Coronary artery (tissue), 2 donors: ENCODE measurements around the gene AMOTL2.
A peak's percentile ranks its signal among the peaks of the same experiment; 100 is the strongest.

Experiments
- DNase-seq: peaks from one replicate; pipeline ENCODE4 v3.0.0-alpha.2; 2017; ENCODE audit warnings: low spot score
- H3K27ac ChIP-seq, 2 donors: fragments of 200-600 bp; sonication (generic); one replicate each; pipeline ENCODE4 v1.5.1; 2016 to 2019
- H3K4me3 ChIP-seq: fragments of 200-600 bp; sonication (generic); 2 replicates; pipeline ENCODE4 v1.5.1; 2016; ENCODE audit warnings: mild to moderate bottlenecking, moderate library complexity
- TF ChIP-seq, protein P1 (sequence below): fragments of 200-600 bp; sonication (generic); IDR thresholded peaks from one replicate; pipeline ENCODE4 v1.5.1; 2019; ENCODE audit warnings: antibody characterized with exemption

The AMOTL2 gene

GRCh38 chr3:134376385-134376765 is 2.1 kb upstream of the AMOTL2 start:
- TF ChIP-seq, protein P1, sequence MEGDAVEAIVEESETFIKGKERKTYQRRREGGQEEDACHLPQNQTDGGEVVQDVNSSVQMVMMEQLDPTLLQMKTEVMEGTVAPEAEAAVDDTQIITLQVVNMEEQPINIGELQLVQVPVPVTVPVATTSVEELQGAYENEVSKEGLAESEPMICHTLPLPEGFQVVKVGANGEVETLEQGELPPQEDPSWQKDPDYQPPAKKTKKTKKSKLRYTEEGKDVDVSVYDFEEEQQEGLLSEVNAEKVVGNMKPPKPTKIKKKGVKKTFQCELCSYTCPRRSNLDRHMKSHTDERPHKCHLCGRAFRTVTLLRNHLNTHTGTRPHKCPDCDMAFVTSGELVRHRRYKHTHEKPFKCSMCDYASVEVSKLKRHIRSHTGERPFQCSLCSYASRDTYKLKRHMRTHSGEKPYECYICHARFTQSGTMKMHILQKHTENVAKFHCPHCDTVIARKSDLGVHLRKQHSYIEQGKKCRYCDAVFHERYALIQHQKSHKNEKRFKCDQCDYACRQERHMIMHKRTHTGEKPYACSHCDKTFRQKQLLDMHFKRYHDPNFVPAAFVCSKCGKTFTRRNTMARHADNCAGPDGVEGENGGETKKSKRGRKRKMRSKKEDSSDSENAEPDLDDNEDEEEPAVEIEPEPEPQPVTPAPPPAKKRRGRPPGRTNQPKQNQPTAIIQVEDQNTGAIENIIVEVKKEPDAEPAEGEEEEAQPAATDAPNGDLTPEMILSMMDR: no peak
- no peak overlapping the region for H3K27ac ChIP-seq
- DNase-seq: no peak
- H3K4me3 ChIP-seq: no peak overlapping the region

GRCh38 chr3:134375582-134376384 is 1.5 kb upstream of the AMOTL2 start:
- no peak overlapping the region for H3K4me3 ChIP-seq
- TF ChIP-seq, protein P1: no peak
- peak; percentile 63 for DNase-seq
- peak overlapping the region in 1 of 2 donors; percentile 97 for H3K27ac ChIP-seq

GRCh38 chr3:134374791-134375581 is 739 bp upstream of the AMOTL2 start:
- Histone ChIP-seq H3K27ac (peak overlapping the region; percentile 93 to 97), H3K4me3 (peak overlapping the region; percentile 95)
- TF ChIP-seq, protein P1: no peak
- peak; percentile 73 for DNase-seq

DNA sequence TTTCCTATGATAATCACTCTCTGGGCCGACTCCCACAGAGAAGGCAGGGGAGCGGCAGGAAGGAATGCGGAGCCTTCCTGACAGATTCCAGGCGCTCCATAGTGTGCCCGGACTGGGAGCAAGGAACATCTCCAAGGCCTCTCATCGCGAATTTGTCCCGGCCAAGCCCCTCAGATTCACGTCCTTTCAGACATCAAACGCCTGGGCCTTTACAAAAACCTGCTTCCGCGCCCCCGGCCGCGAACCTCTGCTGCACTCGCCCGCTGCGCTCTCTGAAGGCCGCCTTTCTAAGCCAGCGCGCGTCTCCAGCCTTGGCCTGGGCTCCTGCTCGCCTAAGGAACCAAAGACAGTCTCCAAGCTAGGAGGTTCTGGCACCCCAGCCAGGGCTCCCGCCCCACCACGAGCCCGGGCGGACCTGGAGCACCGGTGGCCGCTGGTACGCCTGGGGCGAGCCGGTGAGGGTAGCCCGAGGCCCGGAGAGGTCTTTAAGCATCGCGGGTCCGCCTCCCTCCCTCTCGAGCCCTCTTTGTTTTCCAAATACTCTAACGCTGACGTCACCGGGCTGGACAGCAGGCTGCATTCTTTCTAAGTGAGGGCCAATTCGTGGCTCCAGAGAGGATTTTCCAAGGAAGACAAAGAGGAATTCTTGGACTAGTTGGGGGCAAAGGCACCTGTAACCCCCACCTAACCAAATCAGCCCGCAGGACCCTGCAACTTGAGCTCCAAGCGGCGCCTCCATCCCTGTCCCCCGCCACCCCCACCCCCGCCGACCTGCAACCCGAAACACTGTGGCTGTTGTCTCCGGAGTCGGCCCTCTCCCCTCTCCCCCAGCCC is 759 bp downstream of the AMOTL2 start:
- H3K27ac ChIP-seq: peak overlapping the region; percentile 93 to 97
- H3K4me3 ChIP-seq: peak overlapping the region; percentile 95
- DNase-seq: peak; percentile 92
- TF ChIP-seq, protein P1: no peak

DNA sequence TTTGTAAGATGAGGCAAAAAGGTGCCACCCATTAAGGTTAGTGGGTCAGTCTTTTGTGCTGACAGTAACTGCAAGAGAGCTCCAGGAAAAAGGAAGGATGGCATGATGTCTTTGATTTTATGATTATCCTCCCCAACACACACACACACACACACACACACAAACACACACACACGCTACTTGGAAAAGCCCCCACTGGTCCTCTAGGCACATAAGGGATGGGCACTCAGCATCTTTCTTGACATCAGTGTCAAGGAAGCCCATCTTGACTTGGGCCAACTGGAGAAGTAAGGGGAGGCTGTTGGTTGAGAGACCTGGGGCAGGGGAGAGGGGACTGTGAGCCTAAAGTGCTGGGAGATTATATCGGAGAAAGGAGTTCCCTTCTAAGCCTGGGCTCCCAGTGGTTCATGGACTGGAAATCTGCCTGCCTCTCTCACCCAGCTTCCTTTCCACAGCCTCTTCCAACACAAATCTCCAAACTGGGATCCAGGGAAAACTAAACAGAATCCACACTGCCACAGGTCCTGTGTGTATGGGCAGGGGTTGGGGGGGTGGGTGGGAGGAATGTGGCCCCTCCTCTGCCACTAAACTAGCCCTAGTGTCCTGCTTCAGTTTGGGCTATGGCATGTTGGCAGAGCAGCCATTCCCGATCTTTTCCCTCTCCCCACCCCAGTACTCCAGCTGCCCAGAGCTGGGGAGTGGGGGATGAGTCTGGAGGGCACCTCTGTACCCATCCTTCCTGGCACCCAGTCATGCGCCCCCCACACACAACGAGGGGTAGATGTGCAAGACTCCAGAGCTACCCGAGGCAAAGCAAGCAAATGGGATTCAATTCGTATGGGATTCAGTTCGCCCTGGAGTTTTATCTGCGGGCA is 1.6 kb downstream of the AMOTL2 start:
- Histone ChIP-seq H3K27ac (peak overlapping the region; percentile 93 to 97), H3K4me3 (peak overlapping the region; percentile 95)
- TF ChIP-seq, protein P1: no peak
- DNase-seq: no peak
